Iris pigment epithelial cell (primary cell): Measurements from ENCODE around the gene SULF2.

Experiments
- DNase-seq: peaks from one replicate; pipeline ENCODE4 v3.0.0-alpha.2; 2011; ENCODE audit warnings: low read depth

SULF2 gene

DNA sequence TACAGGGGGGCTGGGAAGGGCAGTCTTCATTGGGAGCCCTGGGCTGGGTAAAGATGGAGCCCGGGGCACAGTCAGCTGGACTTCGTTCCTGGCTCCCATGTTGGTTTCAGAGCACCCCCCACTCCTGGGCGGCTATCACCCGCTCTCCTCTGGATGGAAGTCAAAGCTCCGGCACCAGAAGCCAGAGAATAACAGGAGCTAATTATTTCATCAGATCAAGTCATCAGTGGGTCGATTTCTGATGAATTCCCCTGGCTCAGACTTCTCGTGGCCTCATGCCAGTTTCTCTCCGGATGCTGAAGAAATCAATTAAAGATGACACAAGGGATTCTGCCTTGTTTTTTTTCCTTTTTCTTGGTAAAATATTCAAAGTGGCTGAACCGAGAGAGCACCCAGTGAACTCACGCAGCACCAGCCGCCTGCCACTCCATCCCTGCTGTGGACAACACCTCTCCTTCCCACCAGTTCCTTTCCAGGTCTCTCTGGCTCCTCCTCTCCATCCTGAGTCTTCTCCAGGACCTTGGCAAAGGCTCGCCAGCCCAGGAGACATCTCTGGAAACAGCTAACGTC, 22.5 kb downstream of the SULF2 start:
- peak; percentile 16 for DNase-seq

GRCh38 chr20:47761482-47762047, 23.7 kb downstream of the SULF2 start:
- DNase-seq = no peak

- no peak for DNase-seq
Observed at GRCh38 chr20:47760686-47761481, 24.4 kb downstream of the SULF2 start.

DNA sequence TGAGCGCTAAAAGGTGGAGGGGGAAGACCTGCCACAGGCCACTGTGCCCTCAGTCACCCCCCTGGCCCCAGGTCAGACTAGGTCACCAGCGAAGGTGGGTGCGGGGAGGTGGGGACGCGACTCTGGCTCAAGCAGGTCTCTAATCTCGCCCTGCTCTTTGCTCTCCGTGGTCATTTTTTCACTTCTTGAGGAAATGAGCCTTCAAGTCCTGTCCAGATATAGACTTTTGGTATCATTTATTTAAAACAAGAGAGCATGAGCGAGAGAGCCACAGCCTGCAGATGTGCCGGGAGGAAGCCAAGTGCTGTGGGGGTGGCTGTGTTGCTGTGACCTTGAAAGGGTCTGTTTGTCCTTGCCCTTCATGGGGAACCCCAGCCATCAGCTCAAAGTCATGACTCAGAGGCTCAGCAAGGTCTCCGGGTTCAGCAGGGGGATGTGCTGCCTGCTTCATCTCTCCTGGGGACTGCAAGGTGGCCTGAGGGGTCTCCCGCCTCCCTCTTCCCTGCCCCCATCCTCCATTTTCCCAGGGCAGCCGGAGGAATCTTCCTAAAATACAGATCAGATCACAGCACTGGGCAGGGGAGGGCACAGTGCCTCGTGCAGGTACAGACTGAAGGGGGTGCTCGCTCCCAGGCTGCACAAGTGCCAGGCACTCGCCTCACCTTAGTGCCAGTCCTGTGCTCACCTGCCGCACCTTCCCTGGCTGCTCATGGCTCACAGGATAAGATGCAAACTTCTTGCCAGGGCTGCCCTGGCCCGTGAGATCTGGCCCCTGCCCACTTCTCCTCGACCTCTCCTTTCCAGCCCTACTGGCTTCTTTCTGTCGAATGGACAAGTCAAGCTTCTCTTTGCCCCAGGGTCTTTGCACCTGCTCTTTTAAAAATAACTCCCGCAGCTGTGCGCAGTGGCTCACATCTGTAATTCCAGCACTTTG, 26.5 kb downstream of the SULF2 start:
- no peak for DNase-seq

- DNase-seq = no peak
Observed at GRCh38 chr20:47757145-47758035, 27.9 kb downstream of the SULF2 start.

DNA sequence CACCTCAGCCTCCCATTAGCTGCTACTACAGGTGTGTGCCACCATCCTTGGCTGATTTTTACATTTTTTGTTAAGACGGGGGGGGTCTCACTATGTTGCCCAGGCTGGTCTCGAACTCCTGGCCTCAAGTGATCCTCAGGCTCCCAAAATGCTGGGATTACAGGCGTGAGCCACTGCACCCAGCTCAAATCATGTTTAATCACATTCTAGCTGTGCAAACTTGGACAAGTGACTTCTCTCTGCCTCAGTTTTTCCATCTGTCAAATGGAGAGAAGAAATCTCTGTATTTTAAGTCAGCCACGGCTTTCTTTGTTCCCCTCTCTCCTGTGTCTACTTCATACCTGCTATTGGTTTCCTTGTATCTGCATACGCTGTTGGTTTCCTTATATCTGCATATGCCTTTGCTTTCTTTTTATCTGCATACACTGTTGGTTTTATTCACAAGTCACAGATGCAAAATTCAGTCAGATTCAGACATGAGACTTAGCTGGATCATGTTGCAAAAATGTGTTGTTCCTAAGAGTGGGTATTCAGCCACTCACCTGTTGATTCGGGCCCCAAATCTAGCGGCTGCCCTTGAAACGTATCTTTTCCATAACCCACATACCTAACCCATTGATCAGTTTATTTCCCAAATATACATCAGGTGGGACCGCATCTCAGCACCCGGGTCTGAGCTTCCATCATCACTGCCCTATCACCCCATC, 30.2 kb downstream of the SULF2 start:
- DNase-seq = no peak

DNA sequence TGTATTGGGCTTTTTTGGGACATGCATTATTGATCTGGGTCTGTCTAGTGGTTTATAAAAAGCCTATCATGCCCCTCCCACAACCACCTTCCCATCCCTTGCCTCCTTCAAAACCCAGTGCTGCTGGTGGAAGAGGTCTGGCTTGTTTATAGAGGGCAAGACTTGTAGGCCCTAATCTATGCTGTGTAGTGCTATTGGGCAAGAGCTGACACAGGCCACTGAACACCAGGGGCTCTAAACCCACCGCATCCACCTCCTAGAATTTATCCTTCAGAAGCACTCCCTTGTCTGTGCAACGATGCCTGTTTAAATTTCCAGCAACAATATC, 30.9 kb downstream of the SULF2 start:
- no peak for DNase-seq

DNA sequence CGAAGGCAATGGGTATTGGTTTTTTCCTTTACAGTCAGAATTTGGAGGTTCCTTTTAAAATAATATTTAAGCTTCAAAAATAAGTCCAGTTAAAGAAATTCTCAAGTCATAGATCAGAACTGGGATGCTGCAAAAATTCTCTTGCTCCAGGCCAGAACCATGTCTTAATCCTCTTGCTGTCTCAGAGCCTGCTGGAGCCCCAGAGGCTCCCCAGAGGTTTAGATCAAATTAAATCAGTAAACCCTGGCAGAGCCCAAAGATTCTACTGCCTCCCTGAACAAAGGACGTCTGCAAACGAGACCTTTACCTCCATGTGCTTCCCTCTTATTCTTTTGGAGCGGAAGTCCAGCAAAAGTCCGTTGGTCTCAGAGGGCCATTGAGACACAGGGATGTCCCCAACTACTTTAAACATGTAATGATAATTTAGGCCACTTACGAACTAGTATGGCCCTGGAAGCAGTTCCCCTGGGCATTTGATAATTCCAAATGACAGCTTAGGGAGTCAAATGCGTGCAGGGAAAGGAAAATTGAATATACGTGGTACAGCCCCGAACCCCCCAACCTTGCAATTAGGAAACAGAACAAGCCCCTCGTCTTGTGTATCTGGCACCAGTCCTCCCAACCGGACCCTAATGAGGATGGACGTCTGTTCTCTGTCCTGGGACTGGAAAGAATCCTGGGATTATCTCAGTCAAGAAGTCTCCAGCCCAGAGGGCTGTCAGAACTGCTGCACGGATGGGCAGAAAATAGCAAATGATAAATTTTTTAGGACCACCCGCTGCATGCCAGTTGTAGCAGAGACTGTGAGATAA, 31.5 kb downstream of the SULF2 start:
- no peak for DNase-seq

DNA sequence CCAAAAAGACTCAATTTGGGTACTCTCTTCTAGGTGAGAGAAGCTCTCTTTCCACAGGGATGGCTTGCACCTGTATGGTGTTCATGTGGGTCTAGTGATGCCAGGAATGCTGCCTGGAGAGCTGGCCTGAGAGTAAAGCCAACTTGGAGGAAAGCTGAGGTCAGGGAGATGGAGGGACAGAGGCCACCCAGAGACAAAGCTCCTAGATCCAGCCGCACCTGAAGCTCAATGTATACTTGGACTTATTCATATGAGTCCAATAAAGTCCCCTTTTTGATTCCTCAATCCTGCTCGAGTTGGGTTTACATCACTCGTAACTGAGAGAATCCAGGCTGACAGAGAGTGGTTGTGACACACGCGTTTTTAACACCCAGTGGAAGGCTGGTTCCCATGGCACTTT, 33.8 kb downstream of the SULF2 start:
- DNase-seq = no peak

- peak; percentile 8 for DNase-seq
Observed at GRCh38 chr20:47749339-47749738, 35.9 kb downstream of the SULF2 start.

GRCh38 chr20:47748823-47749222, 36.5 kb downstream of the SULF2 start:
- DNase-seq = no peak

- DNase-seq = no peak
Observed at GRCh38 chr20:47748069-47748468, 37.2 kb downstream of the SULF2 start.

- DNase-seq = no peak
Observed at GRCh38 chr20:47747669-47748031, 37.6 kb downstream of the SULF2 start.

DNA sequence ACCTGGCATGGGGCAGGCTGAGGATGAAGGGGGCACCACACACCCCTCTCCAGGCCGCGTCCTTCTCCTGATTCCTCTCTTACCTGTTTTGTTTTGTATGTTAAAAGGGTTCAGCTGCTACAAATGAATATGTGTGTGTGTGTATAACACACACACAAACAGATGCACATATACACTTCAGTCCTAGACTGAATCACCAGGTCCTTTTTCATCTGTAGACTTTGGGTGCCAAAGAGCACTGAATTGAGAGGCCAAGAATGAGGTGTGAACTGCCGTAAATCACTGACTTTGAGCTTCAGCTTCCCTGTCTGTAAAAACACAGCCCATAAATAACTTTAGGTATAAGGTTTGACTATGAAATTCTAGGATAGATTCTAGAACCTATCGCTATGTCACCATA, 40.5 kb downstream of the SULF2 start:
- DNase-seq = no peak

- DNase-seq = no peak
Observed at GRCh38 chr20:47743671-47744070, 41.6 kb downstream of the SULF2 start.

DNA sequence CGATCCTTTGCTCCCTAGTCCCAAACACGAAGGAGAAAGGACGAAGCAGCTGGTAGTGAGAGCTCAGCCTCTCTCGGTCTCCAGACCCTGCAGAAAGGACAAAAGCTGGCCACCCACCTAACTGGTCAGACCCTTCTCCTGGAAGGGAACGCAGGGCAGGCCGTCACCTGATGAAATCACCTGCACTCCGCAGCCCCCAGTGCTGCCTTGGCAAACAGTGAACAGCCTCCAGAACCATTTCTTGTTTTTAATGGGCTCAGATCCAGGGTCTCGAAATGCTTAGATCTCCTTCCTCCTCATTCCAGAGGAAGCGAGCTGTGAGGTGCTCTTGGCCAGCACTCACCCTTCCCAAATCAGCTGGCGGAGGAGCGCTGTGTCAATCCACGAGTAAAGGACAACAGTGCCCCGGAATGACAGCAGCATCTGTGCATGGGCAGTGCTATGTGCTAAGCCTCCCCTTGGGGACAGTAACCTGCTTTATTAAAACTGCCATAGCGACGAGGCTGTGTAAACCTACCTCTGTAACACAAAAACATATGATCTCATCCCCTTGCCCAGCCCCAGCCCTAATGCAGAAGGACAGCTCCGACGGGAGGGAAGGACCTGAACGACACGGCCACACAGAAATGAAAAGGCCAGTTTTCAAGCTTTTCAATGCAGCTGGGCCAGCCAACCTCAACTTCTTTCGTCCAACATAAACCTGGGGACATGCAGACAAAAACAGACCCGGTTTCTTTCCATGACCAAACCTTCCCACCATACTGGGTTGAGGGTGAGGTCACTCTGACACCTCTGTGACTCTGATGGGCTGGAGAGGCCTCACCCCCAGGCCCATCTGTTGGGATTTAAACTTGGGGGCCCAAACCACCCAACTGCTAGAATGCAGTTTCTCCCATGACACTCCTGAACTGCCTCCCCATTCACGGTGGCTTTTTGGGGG, 43.3 kb downstream of the SULF2 start:
- DNase-seq = no peak

- no peak for DNase-seq
Observed at GRCh38 chr20:47740862-47741184, 44.5 kb downstream of the SULF2 start.

DNA sequence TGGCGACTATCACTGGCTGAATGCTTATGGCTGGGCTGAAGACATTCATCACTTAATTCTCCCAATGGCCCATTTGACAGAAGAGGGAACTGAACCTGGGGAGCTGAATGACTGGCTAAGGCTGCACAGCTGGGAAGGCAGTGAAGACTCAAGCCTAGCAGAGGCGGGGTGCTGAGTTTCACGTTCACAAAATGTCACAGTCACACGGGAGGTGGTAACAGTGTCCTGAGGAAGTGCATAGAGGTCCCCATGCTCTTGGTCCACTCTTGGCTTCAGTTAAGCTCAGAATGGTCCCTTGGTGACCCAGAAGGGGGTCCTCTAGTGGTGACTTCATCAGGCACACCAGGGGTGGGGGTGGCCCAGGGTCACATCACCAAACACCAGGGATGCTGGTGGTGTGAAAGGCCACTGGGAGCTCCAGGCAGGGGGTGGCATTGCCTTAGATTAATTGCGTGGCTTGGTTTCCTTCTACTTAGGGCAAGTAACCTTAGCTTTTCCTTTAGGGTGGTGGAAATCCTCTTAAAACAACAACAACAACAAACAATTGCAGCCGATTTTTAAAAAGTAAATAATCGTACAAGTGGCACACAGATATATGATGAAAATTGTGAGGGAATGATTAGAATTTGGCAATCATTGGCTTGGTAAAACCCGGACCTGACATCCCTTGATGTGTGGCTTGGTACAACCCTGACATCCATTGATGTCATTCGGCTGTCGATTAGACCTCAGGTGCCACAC, 45.0 kb downstream of the SULF2 start:
- DNase-seq = no peak
